ENCODE data around the gene FRMD4A.

- TF ChIP-seq CTCF (conservative IDR thresholded peaks at IDR 0.05) (no peak), EZH2 (IDR thresholded peaks at IDR 0.05; ENCODE audit: low read depth) (no peak)
Measured at GRCh38 chr10:14333606-14334005, 2.9 kb upstream of the FRMD4A start.
